Large intestine (tissue), 3 donors: ENCODE results near the gene ADCK1. TPM values are rescaled to one million over a fixed set of nuclear protein-coding genes. Genes with fewer than 3 reads are reported as not detected.
A peak's percentile ranks its signal among the peaks of the same experiment; 100 is the strongest.

Source experiments
- DNase-seq, 2 donors: peaks; one replicate each; pipeline versions ENCODE4 v3.0.0 to v3.0.0-alpha.2; 2013
- H3K27ac ChIP-seq: one replicate; pipeline ENCODE4 v1.5.1; 2013; ENCODE audit warnings: low read length
- H3K27me3 ChIP-seq: 2 replicates; pipeline ENCODE4 v1.6.1; 2013; ENCODE audit warnings: low read length; ENCODE audit not compliant: control insufficient read depth, insufficient read depth
- H3K36me3 ChIP-seq: 2 replicates; pipeline ENCODE4 v1.6.1; 2013; ENCODE audit warnings: low read length; ENCODE audit not compliant: control insufficient read depth, insufficient read depth
- H3K4me1 ChIP-seq: one replicate; pipeline ENCODE4 v1.6.1; 2013; ENCODE audit warnings: low read length; ENCODE audit not compliant: control insufficient read depth, insufficient read depth
- H3K4me3 ChIP-seq: one replicate; pipeline ENCODE4 v1.5.1; 2013; ENCODE audit warnings: low read length
- H3K9me3 ChIP-seq: one replicate; pipeline ENCODE4 v1.6.1; 2013; ENCODE audit warnings: mild to moderate bottlenecking, low read depth, low read length, moderate library complexity; ENCODE audit not compliant: control insufficient read depth
- WGBS: methylation state at CpG from one replicate; pipeline ENCODE4 v1.1.5; 2013; ENCODE audit warnings: low lambda C conversion rate; ENCODE audit not compliant: insufficient coverage; 5-methylcytosine and 5-hydroxymethylcytosine counted together
- polyA plus RNA-seq: library from polyadenylated mRNA; unstranded; fragments of 120-200 nt; gene quantifications from one replicate; pipeline ENCODE4 v1.2.1, GENCODE V29; 2013

Gene ADCK1
- polyA plus RNA-seq, 1 donor, result 8.5 TPM

- DNase-seq, result peak; percentile 49 to 76
- H3K27me3 ChIP-seq, result peaks cover 25% of the 10 kb centered on the region
- H3K27ac ChIP-seq, result no peak overlapping the region
- WGBS, result 100% methylated on average over 1 of the region's 45 CpGs
- H3K4me3 ChIP-seq, result peak overlapping the region; percentile 45
- H3K36me3 ChIP-seq, result no peaks in the 10 kb centered on the region
- H3K9me3 ChIP-seq, result no peaks in the 10 kb centered on the region
- H3K4me1 ChIP-seq, result no peaks in the 10 kb centered on the region
These were observed 180.8 kb downstream of the ADCK1 start for GRCh38 chr14:77980475-77981321.

Other genes with a start within 250 kb of the ADCK1 start
- gene SPTLC2, start 183.5 kb upstream of the ADCK1 start, polyA plus RNA-seq, result 17.4 TPM
- gene ALKBH1, start 92.1 kb upstream of the ADCK1 start, polyA plus RNA-seq, result 11.9 TPM
- 115 TPM for gene SLIRP, start 92.0 kb upstream of the ADCK1 start, polyA plus RNA-seq
- gene SNW1, start 39.0 kb upstream of the ADCK1 start, polyA plus RNA-seq, result 65.3 TPM